ENCODE measurements around the gene UBTF. TPM values are rescaled to one million over a fixed set of nuclear protein-coding genes. Genes with fewer than 3 reads are reported as not detected.

The UBTF gene
- total RNA-seq, 1 donor from 2014 or later = 53.9 TPM

GRCh38 chr17:44229090-44229489 is 9.6 kb upstream of the UBTF start:
- Histone ChIP-seq H3K27me3 (ENCODE audit: low read depth) (no peaks in the 10 kb centered on the region), H3K36me3 (no peaks in the 10 kb centered on the region), H3K27ac (replicated peaks) (no peak overlapping the region), H3K4me1 (peaks cover 15% of the 10 kb centered on the region), H3K4me3 (no peak overlapping the region), H3K9me3 (replicated peaks) (no peaks in the 10 kb centered on the region)
- DNase-seq = no peak
- TF ChIP-seq CTCF (IDR thresholded peaks at IDR 0.05; ENCODE audit: borderline replicate concordance) = no peak
- intact Hi-C loops (cut with micrococcal nuclease) = no loop called here

- DNase-seq = no peak
- no peak for TF ChIP-seq CTCF (IDR thresholded peaks at IDR 0.05; ENCODE audit: borderline replicate concordance)
- Histone ChIP-seq H3K4me1 (peaks cover 45% of the 10 kb centered on the region), H3K27ac (replicated peaks) (peak overlapping the region; percentile 100), H3K9me3 (replicated peaks) (no peaks in the 10 kb centered on the region), H3K36me3 (no peaks in the 10 kb centered on the region), H3K4me3 (no peak overlapping the region), H3K27me3 (ENCODE audit: low read depth) (no peaks in the 10 kb centered on the region)
- intact Hi-C loops (cut with micrococcal nuclease) = no loop called here
Measured at GRCh38 chr17:44223541-44224071, 4.1 kb upstream of the UBTF start.

- peak; percentile 51 for TF ChIP-seq CTCF (IDR thresholded peaks at IDR 0.05; ENCODE audit: borderline replicate concordance)
- intact Hi-C loops (cut with micrococcal nuclease) = no loop called here
- no peaks in the 10 kb centered on the region for H3K27me3 ChIP-seq (ENCODE audit: low read depth)
- DNase-seq = peak; percentile 80
- H3K4me3 ChIP-seq = peak overlapping the region; percentile 84
- H3K36me3 ChIP-seq = peaks cover 1% of the 10 kb centered on the region
- peak overlapping the region; percentile 100 for H3K27ac ChIP-seq (replicated peaks)
- peaks cover 55% of the 10 kb centered on the region for H3K4me1 ChIP-seq
- H3K9me3 ChIP-seq (replicated peaks) = no peaks in the 10 kb centered on the region
Measured at GRCh38 chr17:44222112-44222869, 2.8 kb upstream of the UBTF start.

- Histone ChIP-seq H3K9me3 (replicated peaks) (no peaks in the 10 kb centered on the region), H3K27ac (replicated peaks) (peak overlapping the region; percentile 100), H3K36me3 (peaks cover 6% of the 10 kb centered on the region), H3K27me3 (ENCODE audit: low read depth) (no peaks in the 10 kb centered on the region), H3K4me3 (peak overlapping the region; percentile 84), H3K4me1 (peaks cover 60% of the 10 kb centered on the region)
- no peak for TF ChIP-seq CTCF (IDR thresholded peaks at IDR 0.05; ENCODE audit: borderline replicate concordance)
- intact Hi-C loops (cut with micrococcal nuclease) = no loop called here
- DNase-seq = no peak
Measured at GRCh38 chr17:44221862-44222111, 2.3 kb upstream of the UBTF start.

- intact Hi-C loops (cut with micrococcal nuclease) = no loop called here
Measured at GRCh38 chr17:44221084-44221861, 1.8 kb upstream of the UBTF start.

More at GRCh38 chr17:44221084-44221861, 1.8 kb upstream of the UBTF start:
- Histone ChIP-seq H3K36me3 (peaks cover 12% of the 10 kb centered on the region), H3K27me3 (ENCODE audit: low read depth) (no peaks in the 10 kb centered on the region), H3K27ac (replicated peaks) (peak overlapping the region; percentile 100), H3K9me3 (replicated peaks) (no peaks in the 10 kb centered on the region), H3K4me3 (peak overlapping the region; percentile 84), H3K4me1 (peaks cover 65% of the 10 kb centered on the region)
- DNase-seq = peak; percentile 85
- peak; percentile 27 for TF ChIP-seq CTCF (IDR thresholded peaks at IDR 0.05; ENCODE audit: borderline replicate concordance)
